Activated B cell treated with CpG ODN at 0.5 μM for 24 hours (primary cell): ENCODE results near the gene CAMKMT. TPM values are rescaled to one million over a fixed set of nuclear protein-coding genes. Genes with fewer than 3 reads are reported as not detected.

Experiments used
- ATAC-seq: fragments of 200-7000 bp; cut with Tn5 transposase; one replicate; pipeline ENCODE4 v1.10.0; 2021; ENCODE audit warnings: low read depth, mild to moderate bottlenecking, moderate library complexity
- CTCF ChIA-PET: fragments of 350-600 bp; sonication (Branson Sonifier 250); formaldehyde crosslinking; loops from one replicate; lab custom pipeline; 2021; ENCODE audit warnings: antibody characterized with exemption; lab: Charles Lee
- POLR2A ChIA-PET: fragments of 350-600 bp; sonication (Branson Sonifier 250); formaldehyde crosslinking; loops from one replicate; lab custom pipeline; 2021; ENCODE audit warnings: antibody characterized with exemption; lab: Charles Lee
- DNase-seq: peaks from one replicate; pipeline ENCODE4 v3.0.0; 2022
- H3K27ac Mint-ChIP-seq: one replicate; pipeline ENCODE4 v1.8.0; 2020; ENCODE audit warnings: mixed read lengths
- H3K27me3 Mint-ChIP-seq: one replicate; pipeline ENCODE4 v1.8.0; 2021; ENCODE audit warnings: mixed read lengths
- H3K36me3 Mint-ChIP-seq: one replicate; pipeline ENCODE4 v1.8.0; 2021; ENCODE audit warnings: low read depth, mixed read lengths
- H3K4me1 Mint-ChIP-seq: one replicate; pipeline ENCODE4 v1.8.0; 2021; ENCODE audit warnings: mixed read lengths
- H3K4me3 Mint-ChIP-seq: one replicate; pipeline ENCODE4 v1.8.0; 2020; ENCODE audit warnings: mild to moderate bottlenecking, mixed read lengths
- H3K9me3 Mint-ChIP-seq: one replicate; pipeline ENCODE4 v1.8.0; 2020; ENCODE audit warnings: mixed read lengths
- CTCF ChIP-seq: fragments of 200-600 bp; IDR thresholded peaks from one replicate; pipeline ENCODE4 v1.8.0; 2022; ENCODE audit warnings: antibody characterized with exemption, mild to moderate bottlenecking
- intact Hi-C: fragments of 100-400 bp; cut with micrococcal nuclease; formaldehyde crosslinking; loops from one replicate; pipeline ENCODE4 v1.15.1; 2024
- total RNA-seq: library from RNA; stranded (reverse); gene quantifications from 2 replicates; pipeline ENCODE4 v1.2.3, GENCODE V29; 2022

CAMKMT gene
- total RNA-seq, 1 donor from 2014 or later, result 21.2 TPM

DNA sequence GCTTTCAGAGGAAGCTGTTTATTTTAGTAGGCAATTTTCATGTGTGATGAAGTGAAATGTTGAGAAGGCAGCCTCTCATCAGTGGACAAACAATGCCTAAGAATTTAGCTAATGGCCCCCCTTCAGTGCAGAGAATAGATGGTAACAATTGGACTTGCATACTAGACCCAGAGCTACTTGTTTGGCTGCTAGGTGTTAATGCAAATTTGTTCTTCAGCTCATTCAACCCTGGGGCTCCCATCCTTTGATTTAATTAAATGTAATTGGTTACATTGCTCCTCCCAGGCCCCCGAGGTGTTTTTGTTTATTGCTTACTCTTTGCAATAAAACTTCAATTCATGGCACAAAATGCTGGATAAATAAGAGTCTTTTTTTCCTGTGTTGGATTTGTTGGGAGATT is 68.6 kb downstream of the CAMKMT start:
- TF ChIP-seq CTCF, result no peak
- intact Hi-C loops, result no loop called here
- ATAC-seq, result no peak
- CTCF ChIA-PET, result interaction anchor here (0.9 kb wide), 1 partner anchor 49 kb away, joined by 3 read pairs; no protein-coding TSS in a partner anchor
- H3K27ac Mint-ChIP-seq, result no peak overlapping the region
- no peaks in the 10 kb centered on the region for H3K36me3 Mint-ChIP-seq
- H3K9me3 Mint-ChIP-seq, result no peaks in the 10 kb centered on the region
- H3K4me3 Mint-ChIP-seq, result no peak overlapping the region
- no peaks in the 10 kb centered on the region for H3K27me3 Mint-ChIP-seq
- DNase-seq, result no peak
- H3K4me1 Mint-ChIP-seq, result peaks cover 5% of the 10 kb centered on the region
- POLR2A ChIA-PET, result no interaction called here

DNA sequence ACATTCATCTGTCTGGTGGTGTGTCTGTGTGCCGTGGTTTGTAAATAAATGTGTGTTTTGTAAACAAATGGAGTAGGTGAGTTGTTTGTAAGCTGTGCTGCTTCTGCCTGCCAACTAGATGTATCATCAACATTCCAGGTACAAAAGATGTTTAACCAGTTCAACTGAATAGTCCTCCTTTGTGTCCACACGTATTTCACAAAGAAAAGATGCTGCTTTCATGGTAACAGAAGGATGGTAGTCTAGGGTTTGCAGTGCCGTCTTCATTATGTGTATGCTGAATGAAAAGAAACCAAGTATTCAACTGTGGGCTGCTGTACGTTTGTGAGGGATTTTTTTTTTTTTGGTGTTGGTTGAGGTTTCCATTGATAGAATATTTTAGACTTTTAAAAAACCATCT is 72.1 kb downstream of the CAMKMT start:
- Mint-ChIP-seq H3K4me3 (no peak overlapping the region), H3K4me1 (peaks cover 5% of the 10 kb centered on the region), H3K27ac (no peak overlapping the region), H3K36me3 (no peaks in the 10 kb centered on the region), H3K27me3 (no peaks in the 10 kb centered on the region), H3K9me3 (no peaks in the 10 kb centered on the region)
- DNase-seq, result no peak
- intact Hi-C loops, result no loop called here
- TF ChIP-seq CTCF, result no peak
- CTCF ChIA-PET, result no interaction called here
- no peak for ATAC-seq
- POLR2A ChIA-PET, result no interaction called here

DNA sequence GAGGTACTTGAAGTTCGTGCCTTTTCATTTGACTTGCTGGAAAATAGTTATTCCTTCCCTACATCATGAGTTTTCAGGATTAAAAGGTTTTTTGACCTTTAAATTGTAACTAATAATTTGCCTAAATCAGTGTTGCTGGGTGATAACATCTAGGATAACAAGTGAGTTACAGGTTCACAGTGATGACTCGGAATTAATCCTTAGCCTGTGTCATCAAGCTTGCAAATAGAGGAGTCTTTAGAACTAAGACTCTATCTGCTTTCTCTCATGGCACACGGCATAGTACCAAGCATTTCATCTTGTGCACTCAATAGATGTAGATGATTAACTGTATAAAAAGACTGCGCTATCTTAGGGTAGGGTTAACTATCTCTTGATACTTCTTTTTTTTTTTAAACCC is 79.5 kb downstream of the CAMKMT start:
- H3K4me3 Mint-ChIP-seq, result no peak overlapping the region
- no peak for ATAC-seq
- H3K4me1 Mint-ChIP-seq, result no peaks in the 10 kb centered on the region
- H3K36me3 Mint-ChIP-seq, result peaks cover 22% of the 10 kb centered on the region
- no peaks in the 10 kb centered on the region for H3K27me3 Mint-ChIP-seq
- ChIA-PET POLR2A (no interaction called here), CTCF (no interaction called here)
- no peaks in the 10 kb centered on the region for H3K9me3 Mint-ChIP-seq
- no peak for DNase-seq
- no peak overlapping the region for H3K27ac Mint-ChIP-seq
- intact Hi-C loops, result no loop called here
- no peak for TF ChIP-seq CTCF

DNA sequence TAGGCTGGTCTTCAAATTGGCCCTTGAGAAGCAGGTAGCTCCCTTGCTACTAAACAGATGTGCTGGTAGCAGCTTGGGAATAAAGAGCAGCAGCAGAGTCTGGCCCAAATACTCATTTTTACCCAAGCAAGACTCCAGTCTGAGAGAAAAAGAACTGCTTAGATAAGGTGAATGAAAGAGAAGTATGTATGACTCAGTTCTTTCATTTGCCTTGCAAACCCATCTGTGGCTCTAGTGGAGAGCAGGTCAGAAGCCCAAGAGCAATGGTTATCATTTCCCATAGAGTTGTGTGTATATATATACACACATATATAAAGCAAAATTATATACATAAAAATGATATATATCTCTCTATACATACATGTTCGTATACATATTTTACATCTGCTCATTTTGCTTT is 80.3 kb downstream of the CAMKMT start:
- ChIA-PET CTCF (no interaction called here), POLR2A (no interaction called here)
- ATAC-seq (no peak), DNase-seq (no peak)
- intact Hi-C loops, result no loop called here
- Mint-ChIP-seq H3K27me3 (no peaks in the 10 kb centered on the region), H3K27ac (no peak overlapping the region), H3K9me3 (no peaks in the 10 kb centered on the region), H3K4me1 (no peaks in the 10 kb centered on the region), H3K4me3 (no peak overlapping the region), H3K36me3 (peaks cover 26% of the 10 kb centered on the region)
- no peak for TF ChIP-seq CTCF

GRCh38 chr2:44443517-44443916 is 81.8 kb downstream of the CAMKMT start:
- POLR2A ChIA-PET, result no interaction called here
- Mint-ChIP-seq H3K36me3 (peaks cover 28% of the 10 kb centered on the region), H3K9me3 (no peaks in the 10 kb centered on the region), H3K4me3 (no peak overlapping the region), H3K4me1 (no peaks in the 10 kb centered on the region), H3K27ac (no peak overlapping the region), H3K27me3 (no peaks in the 10 kb centered on the region)
- CTCF ChIA-PET, result interaction anchor here (1.5 kb wide), 1 partner anchor 12 kb away, joined by 3 read pairs; no protein-coding TSS in a partner anchor
- ATAC-seq (no peak), DNase-seq (no peak)
- intact Hi-C loops, result no loop called here
- no peak for TF ChIP-seq CTCF
